Activated CD4-positive, alpha-beta T cell treated with anti-CD3 and anti-CD28 coated beads, Interleukin-2, amount 10 ng/mL, durations not matched to agents 7 days and 5 days (primary cell): Measurements from ENCODE around the gene PHF3. TPM values are rescaled to one million over a fixed set of nuclear protein-coding genes. Genes with fewer than 3 reads are reported as not detected.

Source experiments
- CTCF ChIA-PET: fragments of 350-600 bp; sonication (Branson Sonifier 250); formaldehyde crosslinking; loops from one replicate; lab custom pipeline; 2021; ENCODE audit warnings: antibody characterized with exemption; lab: Charles Lee
- POLR2A ChIA-PET: fragments of 350-600 bp; sonication (Branson Sonifier 250); formaldehyde crosslinking; loops from one replicate; lab custom pipeline; 2021; ENCODE audit warnings: antibody characterized with exemption; lab: Charles Lee
- DNase-seq: peaks from one replicate; pipeline ENCODE4 v3.0.0-alpha.2; 2020
- H3K27ac Mint-ChIP-seq: one replicate; pipeline ENCODE4 v1.8.0; 2021; ENCODE audit warnings: mild to moderate bottlenecking, moderate library complexity, mixed read lengths
- H3K27me3 Mint-ChIP-seq: one replicate; pipeline ENCODE4 v1.8.0; 2021; ENCODE audit warnings: mixed read lengths
- H3K36me3 Mint-ChIP-seq: one replicate; pipeline ENCODE4 v1.8.0; 2021; ENCODE audit warnings: low read depth, mixed read lengths
- H3K4me1 Mint-ChIP-seq: one replicate; pipeline ENCODE4 v1.8.0; 2021; ENCODE audit warnings: mixed read lengths
- H3K4me3 Mint-ChIP-seq: one replicate; pipeline ENCODE4 v1.8.0; 2021; ENCODE audit warnings: mild to moderate bottlenecking, moderate library complexity, mixed read lengths
- H3K9me3 Mint-ChIP-seq: one replicate; pipeline ENCODE4 v1.8.0; 2021; ENCODE audit warnings: mixed read lengths
- total RNA-seq, 2 experiments: library from RNA; stranded (reverse); gene quantifications; one replicate each; pipeline ENCODE4 v1.2.3, GENCODE V29; 2021

The PHF3 gene
- total RNA-seq, 2 experiments from 2014 or later = 43.8 to 57.5 TPM

GRCh38 chr6:63759605-63760105 is 124.1 kb downstream of the PHF3 start:
- POLR2A ChIA-PET = no interaction called here
- Mint-ChIP-seq H3K4me1 (no peaks in the 10 kb centered on the region), H3K27me3 (peaks cover 7% of the 10 kb centered on the region), H3K4me3 (no peak overlapping the region), H3K27ac (no peak overlapping the region), H3K36me3 (peaks cover 2% of the 10 kb centered on the region), H3K9me3 (peaks cover 15% of the 10 kb centered on the region)
- no peak for DNase-seq
- CTCF ChIA-PET = no interaction called here

- Mint-ChIP-seq H3K36me3 (peaks cover 2% of the 10 kb centered on the region), H3K27ac (no peak overlapping the region), H3K4me3 (no peak overlapping the region), H3K27me3 (peaks cover 7% of the 10 kb centered on the region), H3K9me3 (peaks cover 12% of the 10 kb centered on the region), H3K4me1 (no peaks in the 10 kb centered on the region)
- CTCF ChIA-PET = no interaction called here
- no peak for DNase-seq
- POLR2A ChIA-PET = no interaction called here
Measured at GRCh38 chr6:63760199-63760598, 124.6 kb downstream of the PHF3 start.

- no peak overlapping the region for H3K4me3 Mint-ChIP-seq
- peak; percentile 22 for DNase-seq
- no peak overlapping the region for H3K27ac Mint-ChIP-seq
- no peaks in the 10 kb centered on the region for H3K9me3 Mint-ChIP-seq
- POLR2A ChIA-PET = no interaction called here
- H3K4me1 Mint-ChIP-seq = no peaks in the 10 kb centered on the region
- CTCF ChIA-PET = interaction anchor here (0.5 to 2.0 kb wide), 5 partner anchors 11 to 412 kb away, joined by 3 to 18 read pairs (median 4); no protein-coding TSS in a partner anchor
- H3K36me3 Mint-ChIP-seq = no peaks in the 10 kb centered on the region
- peaks cover 20% of the 10 kb centered on the region for H3K27me3 Mint-ChIP-seq
Measured at GRCh38 chr6:63764318-63764916, 128.8 kb downstream of the PHF3 start.

Other genes starting within 250 kb of the PHF3 start
- 10 to 100 TPM; 53.6 to 61.7 TPM for gene PTP4A1, start 63.3 kb upstream of the PHF3 start, total RNA-seq